T-cell (primary cell): Measurements from ENCODE around the gene OR6M1. TPM values are rescaled to one million over a fixed set of nuclear protein-coding genes. Genes with fewer than 3 reads are reported as not detected.

Experiments used
- ATAC-seq, 4 experiments: fragments of 200-7000 bp in 3 of 4; fragments of 150-1000 bp in 1 of 4; cut with Tn5 transposase; replicated peaks in 1 of 4; 1 replicate in 3 of 4; 2 replicates in 1 of 4; pipeline ENCODE4 v1.10.0; 2021; ENCODE audit warnings: moderate library complexity in 3 of 4, mild to moderate bottlenecking in 2 of 4, moderate number of reproducible peaks in 1 of 4
- CTCF ChIA-PET, 2 donors: fragments of 300-600 bp; sonication (Branson Sonifier 250); formaldehyde crosslinking; loops; one replicate each; lab custom pipeline; 2022; ENCODE audit warnings: antibody characterized with exemption in 2 of 2; lab: Charles Lee
- POLR2A ChIA-PET, 2 donors: fragments of 300-600 bp; sonication (Branson Sonifier 250); formaldehyde crosslinking; loops; one replicate each; lab custom pipeline; 2022; ENCODE audit warnings: antibody characterized with exemption in 2 of 2; lab: Charles Lee
- DNase-seq, 35 experiments: peaks; one replicate each; pipeline versions ENCODE4 v3.0.0 to v3.0.0-alpha.2; 2013 to 2023
- H3K27ac ChIP-seq: one replicate; pipeline ENCODE4 v1.5.1; 2013; ENCODE audit warnings: low read length
- H3K27me3 ChIP-seq, 2 experiments: replicated peaks in 1 of 2; 1 replicate in 1 of 2; 2 replicates in 1 of 2; pipeline versions ENCODE4 v1.6.1 to v1.7.0; 2013; ENCODE audit warnings: low read length in 1 of 2, mixed read lengths in 1 of 2; ENCODE audit not compliant: control insufficient read depth in 2 of 2, insufficient read depth in 2 of 2; ENCODE audit errors: extremely low read depth in 1 of 2
- H3K36me3 ChIP-seq, 2 donors: 1 replicate in 1 of 2; 2 replicates in 1 of 2; pipeline versions ENCODE4 v1.6.1 to v1.7.0; 2013; ENCODE audit warnings: low read length in 1 of 2; ENCODE audit not compliant: control insufficient read depth in 2 of 2, insufficient read depth in 1 of 2; ENCODE audit errors: extremely low read depth in 1 of 2
- H3K4me1 ChIP-seq, 2 experiments: 1 replicate in 1 of 2; 2 replicates in 1 of 2; pipeline versions ENCODE4 v1.6.1 to v1.7.0; 2013; ENCODE audit warnings: low read length in 2 of 2, mixed read lengths in 1 of 2; ENCODE audit not compliant: insufficient read depth in 2 of 2, control insufficient read depth in 1 of 2; ENCODE audit errors: extremely low read depth in 1 of 2
- H3K4me3 ChIP-seq, 2 donors: 1 replicate in 1 of 2; 2 replicates in 1 of 2; pipeline versions ENCODE4 v1.5.1 to v1.7.0; 2013; ENCODE audit warnings: mild to moderate bottlenecking in 2 of 2, low read length in 1 of 2, moderate library complexity in 1 of 2; ENCODE audit not compliant: control insufficient read depth in 1 of 2; ENCODE audit errors: extremely low read depth in 1 of 2
- H3K9me3 ChIP-seq: 2 replicates; pipeline ENCODE4 v1.7.0; 2013
- H3K27ac Mint-ChIP-seq, 2 donors: one replicate each; pipeline ENCODE4 v1.8.0; 2020 to 2021; ENCODE audit warnings: mild to moderate bottlenecking in 2 of 2, mixed read lengths in 2 of 2
- H3K27me3 Mint-ChIP-seq, 2 donors: one replicate each; pipeline ENCODE4 v1.8.0; 2021 to 2022; ENCODE audit warnings: mixed read lengths in 2 of 2
- H3K36me3 Mint-ChIP-seq: one replicate; pipeline ENCODE4 v1.8.0; 2021; ENCODE audit warnings: mixed read lengths
- H3K4me1 Mint-ChIP-seq, 3 donors: one replicate each; pipeline ENCODE4 v1.8.0; 2020 to 2022; ENCODE audit warnings: mixed read lengths in 3 of 3, mild to moderate bottlenecking in 1 of 3
- H3K4me3 Mint-ChIP-seq, 3 donors: one replicate each; pipeline ENCODE4 v1.8.0; 2020 to 2022; ENCODE audit warnings: mild to moderate bottlenecking in 3 of 3, mixed read lengths in 3 of 3, moderate library complexity in 3 of 3
- H3K9me3 Mint-ChIP-seq, 3 donors: one replicate each; pipeline ENCODE4 v1.8.0; 2020 to 2022; ENCODE audit warnings: mixed read lengths in 3 of 3
- WGBS: methylation state at CpG from one replicate; pipeline ENCODE4 v1.1.5; 2013; ENCODE audit warnings: missing lambda C conversion rate; ENCODE audit not compliant: insufficient coverage; 5-methylcytosine and 5-hydroxymethylcytosine counted together
- total RNA-seq, 35 experiments: library from RNA in 6 of 35; stranded (reverse) in 6 of 35; fragments of 120-200 nt in 1 of 35; gene quantifications; one replicate each; pipeline versions ENCODE4 v1.2.1 to v1.2.4 and lab custom pipeline; 2013 to 2026

Gene OR6M1
- total RNA-seq (not detected), total RNA-seq (lab: John Stamatoyannopoulos, UW) (0 reads per million in 29 experiments)
- not detected for total RNA-seq (2013)

DNA sequence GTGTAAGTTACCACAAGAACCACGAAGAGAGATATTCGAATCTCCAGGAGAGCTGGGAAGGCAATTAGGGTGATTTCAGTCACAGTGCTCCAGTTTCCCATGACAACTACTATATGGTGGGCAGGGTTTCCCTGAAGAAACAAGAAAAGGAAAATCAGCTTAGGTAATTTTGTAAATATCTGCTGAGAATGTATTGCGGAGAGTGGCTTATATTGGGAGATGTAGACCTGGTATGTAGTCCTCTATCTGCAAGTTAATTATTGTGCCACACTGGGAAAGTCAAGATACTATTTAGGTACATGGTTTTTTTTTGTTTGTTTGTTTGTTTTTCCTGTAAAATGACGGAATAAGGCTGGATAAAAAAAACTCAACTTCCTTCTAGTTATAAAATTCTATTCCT, at the start of gene OR6M1:
OR6M1 (minus strand) TSS at position 101 of the 400 bp plus-strand sequence; CDS start at position 101, 0 bp downstream.
- ChIA-PET CTCF (no interaction called here), POLR2A (no interaction called here)
- no peak for ATAC-seq
- Mint-ChIP-seq H3K27me3 (peaks cover 3 to 5% of the 10 kb centered on the region in 2 donors), H3K9me3 (no peaks in the 10 kb centered on the region), H3K4me3 (no peak within 1 kb of the TSS), H3K36me3 (no peaks in the 10 kb centered on the region), H3K4me1 (no peaks in the 10 kb centered on the region), H3K27ac (no peak within 1 kb of the TSS)
- no peaks in the 10 kb centered on the region for H3K9me3 ChIP-seq
- 80% methylated on average over 2 of the region's 4 CpGs for WGBS
- H3K4me1 ChIP-seq: no peaks in the 10 kb centered on the region
- H3K4me3 ChIP-seq: no peak within 1 kb of the TSS
- H3K27ac ChIP-seq: no peak within 1 kb of the TSS
- no peaks in the 10 kb centered on the region for H3K36me3 ChIP-seq
- H3K27me3 ChIP-seq: peaks cover 0 to 3% of the 10 kb centered on the region in 2 experiments
- no peak for DNase-seq

DNA sequence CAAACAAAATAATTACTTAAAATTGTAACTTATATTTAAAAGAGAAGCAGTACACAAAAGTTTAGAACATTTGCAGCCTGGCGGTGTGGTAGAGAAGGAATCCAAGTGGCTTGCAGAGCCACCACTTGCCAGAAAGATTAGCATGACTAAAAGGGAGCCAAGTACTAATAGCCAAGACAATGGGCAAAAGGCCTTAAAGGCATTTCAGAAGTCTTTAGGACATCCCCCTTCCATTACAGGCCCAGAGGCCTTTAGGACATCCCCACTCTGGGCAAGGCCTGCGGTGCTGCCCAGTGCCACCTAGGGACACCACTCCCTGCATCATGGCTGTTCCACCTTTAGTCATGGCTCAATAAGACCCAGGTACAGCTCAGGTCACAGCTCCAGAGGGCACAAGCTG, 46.9 kb upstream of the OR6M1 start:
- Histone ChIP-seq H3K4me1 (no peaks in the 10 kb centered on the region), H3K27ac (no peak overlapping the region), H3K9me3 (no peaks in the 10 kb centered on the region), H3K27me3 (peaks cover 0 to 18% of the 10 kb centered on the region in 2 experiments), H3K36me3 (no peaks in the 10 kb centered on the region), H3K4me3 (no peak overlapping the region)
- POLR2A ChIA-PET: no interaction called here
- Mint-ChIP-seq H3K4me3 (no peak overlapping the region), H3K4me1 (peaks cover 0 to 6% (median 0%) of the 10 kb centered on the region in 3 donors), H3K36me3 (no peaks in the 10 kb centered on the region), H3K27me3 (peaks cover 18 to 30% of the 10 kb centered on the region in 2 donors), H3K27ac (no peak overlapping the region), H3K9me3 (peaks cover 3 to 22% (median 9%) of the 10 kb centered on the region in 3 donors)
- 100% methylated on average over 1 of the region's 2 CpGs for WGBS
- CTCF ChIA-PET: no interaction called here
- DNase-seq (no peak), ATAC-seq (no peak)

DNA sequence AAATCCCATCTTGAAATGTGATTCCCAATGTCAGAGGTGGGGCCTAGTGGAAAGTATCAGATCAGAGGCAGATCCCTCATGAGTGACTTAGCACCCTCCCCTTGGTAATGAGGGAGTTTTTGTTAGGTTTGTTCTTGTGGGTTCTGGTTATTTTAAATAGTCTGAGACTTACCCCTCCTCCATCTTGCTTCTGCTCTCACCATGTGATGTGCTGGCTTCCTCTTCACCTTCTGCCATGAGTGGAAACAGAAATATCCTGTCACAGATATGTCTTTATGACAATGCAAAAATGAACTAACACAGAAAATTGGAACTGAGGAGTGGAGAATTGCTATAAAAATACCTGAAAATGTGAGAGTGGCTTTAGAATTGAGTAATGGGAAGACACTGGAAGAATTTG, 46.2 kb upstream of the OR6M1 start:
- CTCF ChIA-PET: no interaction called here
- POLR2A ChIA-PET: no interaction called here
- no peak overlapping the region for H3K27ac Mint-ChIP-seq
- Histone ChIP-seq H3K27ac (no peak overlapping the region), H3K27me3 (peaks cover 0 to 18% of the 10 kb centered on the region in 2 experiments), H3K9me3 (no peaks in the 10 kb centered on the region), H3K4me1 (no peaks in the 10 kb centered on the region), H3K36me3 (no peaks in the 10 kb centered on the region), H3K4me3 (no peak overlapping the region)
- peaks cover 0 to 22% (median 3%) of the 10 kb centered on the region in 3 donors for H3K9me3 Mint-ChIP-seq
- H3K36me3 Mint-ChIP-seq: no peaks in the 10 kb centered on the region
- no peak for DNase-seq
- H3K4me3 Mint-ChIP-seq: no peak overlapping the region
- no peak for ATAC-seq
- peaks cover 18 to 30% of the 10 kb centered on the region in 2 donors for H3K27me3 Mint-ChIP-seq
- peaks cover 0 to 6% (median 0%) of the 10 kb centered on the region in 3 donors for H3K4me1 Mint-ChIP-seq

DNA sequence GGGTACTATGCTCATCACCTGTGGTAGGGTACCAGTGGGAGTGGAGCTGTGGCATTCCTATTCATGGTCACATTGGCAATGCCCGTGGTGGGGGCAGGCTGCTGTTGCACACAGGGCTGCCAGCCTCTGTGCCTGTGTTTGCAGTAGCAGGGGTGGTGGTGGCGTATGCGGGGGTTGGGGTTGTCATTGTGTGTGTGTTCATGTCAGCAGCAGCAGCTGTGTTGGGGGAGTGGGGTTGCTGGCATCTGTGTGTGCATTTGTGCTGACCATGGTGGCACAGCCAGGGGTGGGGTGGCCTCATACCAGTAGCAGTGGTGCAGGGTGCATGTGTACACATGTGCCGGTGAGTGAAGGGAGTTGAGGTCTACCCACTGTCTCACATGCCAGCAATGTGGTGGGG, 45.0 kb upstream of the OR6M1 start:
- Mint-ChIP-seq H3K27me3 (peaks cover 18 to 33% of the 10 kb centered on the region in 2 donors), H3K36me3 (no peaks in the 10 kb centered on the region), H3K9me3 (peaks cover 0 to 19% (median 0%) of the 10 kb centered on the region in 3 donors), H3K4me1 (peaks cover 0 to 6% (median 0%) of the 10 kb centered on the region in 3 donors), H3K4me3 (no peak overlapping the region), H3K27ac (no peak overlapping the region)
- ChIA-PET CTCF (no interaction called here), POLR2A (no interaction called here)
- Histone ChIP-seq H3K27ac (no peak overlapping the region), H3K9me3 (no peaks in the 10 kb centered on the region), H3K27me3 (peaks cover 0 to 18% of the 10 kb centered on the region in 2 experiments), H3K4me3 (no peak overlapping the region), H3K4me1 (no peaks in the 10 kb centered on the region), H3K36me3 (no peaks in the 10 kb centered on the region)
- 91% methylated on average over 4 of the region's 4 CpGs for WGBS
- DNase-seq (no peak), ATAC-seq (no peak)

- CTCF ChIA-PET: interaction anchor here in 1 of 2 donors (0.7 kb wide), 1 partner anchor 100 kb away, joined by 4 read pairs; no protein-coding TSS in a partner anchor
- H3K27ac ChIP-seq: no peak overlapping the region
- no peak overlapping the region for H3K4me3 Mint-ChIP-seq
- no peaks in the 10 kb centered on the region for H3K36me3 Mint-ChIP-seq
- WGBS: 85% methylated on average over 5 of the region's 6 CpGs
- DNase-seq (no peak), ATAC-seq (no peak)
- no peak overlapping the region for H3K4me3 ChIP-seq
- no peaks in the 10 kb centered on the region for H3K4me1 ChIP-seq
- no peaks in the 10 kb centered on the region for H3K36me3 ChIP-seq
- H3K27me3 Mint-ChIP-seq: peaks cover 5 to 18% of the 10 kb centered on the region in 2 donors
- H3K27me3 ChIP-seq: no peaks in the 10 kb centered on the region
- no peaks in the 10 kb centered on the region for H3K4me1 Mint-ChIP-seq
- POLR2A ChIA-PET: no interaction called here
- H3K9me3 Mint-ChIP-seq: no peaks in the 10 kb centered on the region
- H3K27ac Mint-ChIP-seq: no peak overlapping the region
- H3K9me3 ChIP-seq: no peaks in the 10 kb centered on the region
These were observed 35.0 kb upstream of the OR6M1 start for GRCh38 chr11:123841174-123841573.

DNA sequence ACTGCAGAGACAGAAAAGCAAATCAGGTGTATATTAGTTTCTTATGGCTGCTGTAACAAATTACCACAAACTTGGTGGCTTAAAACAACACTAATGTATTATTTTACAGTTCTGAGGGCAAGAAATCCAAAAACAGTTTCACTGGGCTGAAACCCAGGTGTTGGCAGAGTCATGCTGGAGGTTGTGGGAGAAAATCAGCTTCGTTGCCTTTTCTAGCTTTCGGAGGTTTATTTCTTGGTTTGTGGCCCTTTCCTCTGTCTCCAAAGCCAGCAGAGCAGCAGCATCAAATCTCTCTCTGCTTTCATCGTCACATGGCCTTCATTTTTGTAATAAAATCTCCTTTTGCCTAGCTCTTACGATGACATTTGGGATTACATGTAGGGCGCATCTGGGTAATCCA, 33.0 kb upstream of the OR6M1 start:
- H3K36me3 Mint-ChIP-seq: no peaks in the 10 kb centered on the region
- WGBS: 82% methylated on average over 5 of the region's 5 CpGs
- H3K27ac Mint-ChIP-seq: no peak overlapping the region
- H3K27me3 Mint-ChIP-seq: peaks cover 5 to 11% of the 10 kb centered on the region in 2 donors
- no peak for ATAC-seq
- Histone ChIP-seq H3K4me3 (no peak overlapping the region), H3K4me1 (no peaks in the 10 kb centered on the region), H3K36me3 (no peaks in the 10 kb centered on the region), H3K9me3 (no peaks in the 10 kb centered on the region), H3K27me3 (no peaks in the 10 kb centered on the region), H3K27ac (no peak overlapping the region)
- POLR2A ChIA-PET: no interaction called here
- CTCF ChIA-PET: no interaction called here
- H3K4me3 Mint-ChIP-seq: no peak overlapping the region
- H3K4me1 Mint-ChIP-seq: no peaks in the 10 kb centered on the region
- no peak for DNase-seq
- H3K9me3 Mint-ChIP-seq: no peaks in the 10 kb centered on the region

DNA sequence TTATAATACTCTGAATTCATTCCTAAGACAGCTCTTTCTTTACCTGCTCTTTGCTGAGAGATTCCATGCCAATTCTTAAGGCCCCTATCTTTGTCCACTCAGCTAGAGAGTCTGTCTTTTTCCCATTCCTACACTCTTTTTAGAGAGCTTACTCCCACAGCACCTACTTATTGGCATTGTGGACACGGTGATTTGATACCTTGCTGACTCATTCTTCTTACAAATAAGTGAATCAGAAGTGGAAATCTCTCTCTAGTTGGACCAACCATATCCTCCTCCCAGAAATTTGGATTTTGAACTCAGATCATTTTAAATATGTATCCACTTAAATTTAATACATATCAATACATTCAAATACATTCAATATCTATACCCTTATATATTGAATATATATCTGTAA, 32.5 kb upstream of the OR6M1 start:
- Mint-ChIP-seq H3K9me3 (no peaks in the 10 kb centered on the region), H3K4me1 (no peaks in the 10 kb centered on the region), H3K4me3 (no peak overlapping the region), H3K27me3 (peaks cover 5 to 11% of the 10 kb centered on the region in 2 donors), H3K36me3 (no peaks in the 10 kb centered on the region), H3K27ac (no peak overlapping the region)
- CTCF ChIA-PET: no interaction called here
- POLR2A ChIA-PET: no interaction called here
- Histone ChIP-seq H3K27me3 (no peaks in the 10 kb centered on the region), H3K4me3 (no peak overlapping the region), H3K27ac (no peak overlapping the region), H3K9me3 (no peaks in the 10 kb centered on the region), H3K4me1 (no peaks in the 10 kb centered on the region), H3K36me3 (no peaks in the 10 kb centered on the region)
- ATAC-seq (no peak), DNase-seq (no peak)
- WGBS: 50% methylated on average over 1 of the region's 1 CpG
